ENCODE results near the gene OBSCN.

OBSCN gene

DNA sequence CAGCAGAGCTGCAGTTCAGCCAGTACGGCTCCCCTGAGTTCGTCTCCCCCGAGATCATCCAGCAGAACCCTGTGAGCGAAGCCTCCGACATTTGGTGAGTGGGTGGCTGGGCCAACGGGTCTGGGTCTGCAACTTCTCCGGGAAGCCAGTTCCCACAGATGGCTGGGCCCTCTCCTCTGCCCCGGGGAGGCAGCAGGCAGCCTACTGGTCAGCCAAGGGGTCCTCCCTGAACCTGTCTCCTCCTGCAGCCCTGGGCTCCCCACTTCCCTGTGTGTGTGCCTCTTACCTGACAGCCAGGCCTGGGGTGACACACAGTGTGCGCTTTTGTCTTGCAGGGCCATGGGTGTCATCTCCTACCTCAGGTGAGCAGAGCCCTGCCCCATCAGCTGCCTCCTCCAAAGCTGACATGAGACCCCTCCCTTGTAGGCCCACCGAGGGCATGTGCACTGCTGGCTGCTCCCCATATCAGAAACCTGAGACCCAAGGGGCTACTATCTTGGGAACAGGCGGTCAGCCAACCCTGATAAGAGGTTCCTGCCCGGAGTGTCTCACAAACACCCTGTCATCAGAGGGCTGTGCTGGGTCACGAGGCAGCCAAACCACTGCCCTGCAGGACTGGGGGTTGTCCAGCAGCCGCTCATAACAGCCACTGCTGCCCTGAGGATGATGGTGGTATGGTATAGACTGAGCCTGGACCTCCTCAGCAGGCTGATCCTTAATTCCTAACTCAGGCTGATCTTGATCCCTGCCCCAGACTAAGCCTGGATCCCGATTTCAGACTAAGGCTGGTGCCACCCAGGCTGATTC, 161.2 kb downstream of the OBSCN start:
- DNase-seq (ENCODE audit: low read depth in 2 of 2) = no peak

DNA sequence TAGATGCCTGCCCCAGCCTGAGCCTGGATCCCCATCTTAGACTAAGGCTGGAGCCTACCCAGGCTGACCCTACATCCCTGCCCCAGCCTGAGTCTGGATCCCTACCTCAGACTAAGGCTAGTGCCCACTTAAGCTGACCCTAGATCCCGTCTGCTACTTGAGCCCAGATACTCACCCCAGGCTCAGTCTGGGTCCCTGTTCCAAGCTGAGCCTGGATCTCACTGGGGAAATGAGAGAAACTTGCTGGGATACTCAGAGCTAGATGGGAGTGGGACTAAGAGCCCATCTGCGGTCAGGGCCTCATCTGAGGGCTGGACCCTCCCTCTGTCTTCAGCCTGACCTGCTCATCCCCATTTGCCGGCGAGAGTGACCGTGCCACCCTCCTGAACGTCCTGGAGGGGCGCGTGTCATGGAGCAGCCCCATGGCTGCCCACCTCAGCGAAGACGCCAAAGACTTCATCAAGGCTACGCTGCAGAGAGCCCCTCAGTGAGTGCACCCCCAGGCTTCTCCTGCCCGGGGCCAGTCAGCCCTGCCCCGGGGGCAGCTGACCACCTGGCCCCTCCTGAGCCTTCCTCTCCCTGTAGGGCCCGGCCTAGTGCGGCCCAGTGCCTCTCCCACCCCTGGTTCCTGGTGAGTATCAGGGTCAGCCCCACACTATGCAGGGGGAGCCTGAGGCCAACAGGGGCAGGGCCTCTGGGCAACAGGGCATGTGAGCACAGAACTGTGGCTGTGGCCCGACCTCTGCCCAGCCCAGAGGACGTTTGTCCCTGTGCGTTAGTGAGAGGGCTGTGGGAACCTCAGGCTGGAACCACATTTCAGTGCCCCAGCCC, 162.0 kb downstream of the OBSCN start:
- DNase-seq (ENCODE audit: low read depth in 2 of 2) = no peak

- no peak for DNase-seq (ENCODE audit: low read depth in 2 of 2)
Observed at GRCh38 chr1:228370439-228370940, 162.6 kb downstream of the OBSCN start.

- no peak for DNase-seq (ENCODE audit: low read depth in 2 of 2)
Observed at GRCh38 chr1:228370941-228371740, 163.3 kb downstream of the OBSCN start.

GRCh38 chr1:228371741-228372182, 163.9 kb downstream of the OBSCN start:
- no peak for DNase-seq (ENCODE audit: low read depth in 2 of 2)

DNA sequence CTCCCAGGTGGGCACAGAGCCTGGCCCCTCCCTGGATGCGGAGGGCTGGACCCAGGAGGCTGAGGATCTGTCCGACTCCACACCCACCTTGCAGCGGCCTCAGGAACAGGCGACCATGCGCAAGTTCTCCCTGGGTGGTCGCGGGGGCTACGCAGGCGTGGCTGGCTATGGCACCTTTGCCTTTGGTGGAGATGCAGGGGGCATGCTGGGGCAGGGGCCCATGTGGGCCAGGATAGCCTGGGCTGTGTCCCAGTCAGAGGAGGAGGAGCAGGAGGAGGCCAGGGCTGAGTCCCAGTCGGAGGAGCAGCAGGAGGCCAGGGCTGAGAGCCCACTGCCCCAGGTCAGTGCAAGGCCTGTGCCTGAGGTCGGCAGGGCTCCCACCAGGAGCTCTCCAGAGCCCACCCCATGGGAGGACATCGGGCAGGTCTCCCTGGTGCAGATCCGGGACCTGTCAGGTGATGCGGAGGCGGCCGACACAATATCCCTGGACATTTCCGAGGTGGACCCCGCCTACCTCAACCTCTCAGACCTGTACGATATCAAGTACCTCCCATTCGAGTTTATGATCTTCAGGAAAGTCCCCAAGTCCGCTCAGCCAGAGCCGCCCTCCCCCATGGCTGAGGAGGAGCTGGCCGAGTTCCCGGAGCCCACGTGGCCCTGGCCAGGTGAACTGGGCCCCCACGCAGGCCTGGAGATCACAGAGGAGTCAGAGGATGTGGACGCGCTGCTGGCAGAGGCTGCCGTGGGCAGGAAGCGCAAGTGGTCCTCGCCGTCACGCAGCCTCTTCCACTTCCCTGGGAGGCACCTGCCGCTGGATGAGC, 164.5 kb downstream of the OBSCN start:
- DNase-seq (ENCODE audit: low read depth in 2 of 2) = no peak

DNA sequence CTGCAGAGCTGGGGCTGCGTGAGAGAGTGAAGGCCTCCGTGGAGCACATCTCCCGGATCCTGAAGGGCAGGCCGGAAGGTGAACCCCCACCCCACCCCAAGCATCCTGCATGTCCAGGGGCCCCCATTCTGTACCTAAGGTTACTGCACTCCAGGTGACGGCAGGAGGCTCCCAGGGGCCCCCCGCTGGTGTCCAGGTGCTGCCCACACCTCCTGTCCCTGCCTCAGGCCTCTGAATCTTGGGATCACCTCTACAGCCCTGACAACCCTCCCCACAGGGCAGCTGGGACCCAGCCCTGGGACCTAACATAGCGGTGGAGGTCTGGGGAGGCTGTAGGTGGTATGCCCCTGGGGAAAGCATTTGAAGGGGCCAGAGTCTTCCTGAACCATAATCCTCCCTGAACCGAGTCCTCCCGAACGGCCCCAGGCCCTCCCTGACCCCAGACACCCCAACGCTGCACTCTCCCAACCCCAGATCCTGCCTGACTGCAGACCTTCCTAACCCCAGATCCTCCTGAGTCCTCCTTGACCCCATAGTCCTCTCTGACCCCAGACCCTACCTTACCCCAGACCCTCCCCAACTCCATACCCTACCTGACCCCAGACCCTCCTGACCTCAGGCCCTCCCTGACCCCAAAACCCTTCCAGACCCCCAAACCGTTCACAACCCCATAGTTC, 165.3 kb downstream of the OBSCN start:
- no peak for DNase-seq (ENCODE audit: low read depth in 2 of 2)

GRCh38 chr1:228373681-228374571, 166.1 kb downstream of the OBSCN start:
- DNase-seq (ENCODE audit: low read depth in 2 of 2) = no peak

DNA sequence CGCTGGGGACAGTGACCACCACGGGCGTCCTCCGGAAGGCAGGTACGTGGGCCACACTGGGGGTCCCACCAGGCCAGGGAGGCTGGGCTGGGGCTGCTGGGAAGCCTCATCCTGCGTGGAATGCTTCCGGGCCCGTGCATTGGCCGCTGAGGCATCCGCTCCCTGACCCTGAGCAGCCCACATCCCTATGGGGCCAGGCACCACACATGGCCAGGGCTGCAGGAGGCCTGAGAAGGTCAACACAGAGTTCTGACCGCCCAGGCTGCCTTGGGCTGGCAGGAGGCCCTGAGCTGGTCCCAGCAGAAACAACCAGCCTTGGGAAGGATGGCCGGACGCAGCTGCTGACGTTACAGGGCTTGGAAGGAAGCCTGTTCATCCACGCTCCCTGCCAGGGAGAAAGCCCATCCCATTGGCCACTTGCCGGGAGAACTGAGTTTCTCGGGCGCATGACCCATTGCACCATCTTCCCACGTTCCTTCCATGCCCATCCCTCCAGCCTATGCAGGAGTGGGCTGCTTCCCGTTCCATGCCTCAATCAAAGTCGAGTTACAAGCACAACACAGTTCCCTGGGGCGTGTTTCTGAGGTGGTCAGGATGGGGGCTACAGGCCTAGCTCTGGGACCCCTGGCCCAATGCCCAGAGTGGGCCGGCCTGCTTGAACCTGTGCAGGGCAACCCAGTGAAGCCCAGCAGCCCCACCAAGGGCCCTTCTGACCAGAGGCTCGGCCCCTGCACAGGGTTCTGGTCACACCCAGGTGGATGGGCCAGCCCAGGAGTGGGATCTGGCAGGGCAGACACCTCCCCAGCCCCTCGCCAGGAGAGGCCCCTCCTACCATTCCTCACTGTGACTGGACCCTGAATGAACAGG, 167.1 kb downstream of the OBSCN start:
- DNase-seq (ENCODE audit: low read depth in 2 of 2) = no peak

DNA sequence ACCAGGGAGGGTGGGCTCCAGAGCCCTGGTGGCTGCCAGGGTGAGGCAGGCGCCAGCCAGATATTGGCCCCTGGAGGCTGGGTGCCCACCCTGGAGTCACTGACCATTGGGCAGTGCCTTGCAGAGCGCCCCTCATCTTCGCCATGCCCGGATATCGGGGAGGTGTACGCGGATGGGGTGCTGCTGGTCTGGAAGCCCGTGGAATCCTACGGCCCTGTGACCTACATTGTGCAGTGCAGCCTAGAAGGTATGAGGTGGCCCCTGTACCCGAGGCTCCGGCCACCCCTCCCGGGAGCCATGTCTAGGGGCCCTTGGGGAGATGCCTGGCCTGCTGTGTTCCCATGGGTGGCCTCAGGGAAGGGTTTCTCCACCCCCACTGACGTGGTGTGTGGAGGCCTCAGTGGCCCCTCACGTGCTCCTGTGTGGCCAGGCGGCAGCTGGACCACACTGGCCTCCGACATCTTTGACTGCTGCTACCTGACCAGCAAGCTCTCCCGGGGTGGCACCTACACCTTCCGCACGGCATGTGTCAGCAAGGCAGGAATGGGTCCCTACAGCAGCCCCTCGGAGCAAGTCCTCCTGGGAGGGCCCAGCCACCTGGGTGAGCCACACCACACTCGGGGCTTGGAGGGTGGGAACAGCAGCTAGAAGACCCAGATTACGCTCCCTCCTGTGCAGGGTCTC, 167.9 kb downstream of the OBSCN start:
- DNase-seq (ENCODE audit: low read depth in 2 of 2) = no peak

DNA sequence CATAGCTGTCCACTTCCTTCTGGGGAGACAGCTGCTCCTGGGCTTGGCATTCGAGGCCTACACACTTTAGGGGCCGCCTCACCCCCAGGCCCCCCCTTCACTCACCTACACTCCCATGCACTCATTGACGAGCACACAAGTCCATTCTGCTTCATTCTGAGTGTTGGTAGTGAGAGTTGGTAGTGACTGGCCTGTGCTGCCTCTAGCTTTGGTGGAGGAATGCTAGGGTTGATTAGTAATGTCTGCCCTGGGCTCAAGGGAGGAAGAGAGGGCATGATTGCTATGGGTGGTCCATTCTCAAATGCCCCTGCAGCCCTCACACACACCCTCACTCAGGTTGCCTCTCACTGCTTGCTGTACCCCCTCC, 168.4 kb downstream of the OBSCN start:
- DNase-seq (ENCODE audit: low read depth in 2 of 2) = no peak

DNA sequence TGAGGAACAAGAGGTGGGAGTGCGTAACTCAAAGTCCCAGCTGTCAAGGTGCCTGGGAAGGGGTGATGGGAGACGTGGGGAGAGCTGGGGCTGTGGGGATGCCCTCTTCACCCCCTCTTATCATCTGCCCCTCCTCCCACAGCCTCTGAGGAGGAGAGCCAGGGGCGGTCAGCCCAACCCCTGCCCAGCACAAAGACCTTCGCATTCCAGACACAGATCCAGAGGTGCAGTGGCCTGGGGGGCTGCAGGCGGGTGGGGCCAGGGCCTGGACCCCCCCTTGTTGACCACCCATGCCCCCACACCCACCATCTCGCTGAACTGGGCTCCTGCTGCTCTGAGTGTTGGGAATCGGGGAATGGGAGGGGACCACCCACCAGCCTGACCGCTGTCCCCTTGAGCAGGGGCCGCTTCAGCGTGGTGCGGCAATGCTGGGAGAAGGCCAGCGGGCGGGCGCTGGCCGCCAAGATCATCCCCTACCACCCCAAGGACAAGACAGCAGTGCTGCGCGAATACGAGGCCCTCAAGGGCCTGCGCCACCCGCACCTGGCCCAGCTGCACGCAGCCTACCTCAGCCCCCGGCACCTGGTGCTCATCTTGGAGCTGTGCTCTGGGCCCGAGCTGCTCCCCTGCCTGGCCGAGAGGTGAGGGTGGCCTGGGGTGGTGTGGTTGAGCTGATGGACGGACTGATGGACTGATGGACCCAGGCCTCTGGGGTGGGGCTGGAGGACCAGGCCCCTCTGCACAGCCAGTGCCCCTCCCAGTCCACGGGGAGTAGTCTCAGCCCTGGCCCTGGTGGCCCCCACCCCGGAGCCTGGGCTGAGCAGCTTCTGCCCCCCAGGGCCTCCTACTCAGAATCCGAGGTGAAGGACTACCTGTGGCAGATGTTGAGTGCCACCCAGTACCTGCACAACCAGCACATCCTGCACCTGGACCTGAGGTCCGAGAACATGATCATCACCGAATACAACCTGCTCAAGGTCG, 169.1 kb downstream of the OBSCN start:
- no peak for DNase-seq (ENCODE audit: low read depth in 2 of 2)

DNA sequence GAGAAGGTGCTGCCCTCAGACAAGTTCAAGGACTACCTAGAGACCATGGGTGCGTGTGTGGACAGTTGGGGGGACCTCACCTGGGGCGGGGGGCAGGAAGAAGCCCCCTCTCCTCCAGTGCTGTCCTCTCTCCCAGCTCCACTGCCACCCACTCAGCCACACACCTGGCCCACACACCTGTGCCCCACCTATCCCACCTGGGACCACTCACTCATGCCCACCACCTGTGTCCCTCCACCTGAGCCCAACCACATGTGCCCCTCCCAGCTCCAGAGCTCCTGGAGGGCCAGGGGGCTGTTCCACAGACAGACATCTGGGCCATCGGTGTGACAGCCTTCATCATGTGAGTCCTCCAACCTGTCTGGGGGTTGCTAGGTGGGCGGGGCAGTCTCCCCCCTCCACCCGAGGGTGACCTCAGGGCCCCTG, 169.8 kb downstream of the OBSCN start:
- DNase-seq (ENCODE audit: low read depth in 2 of 2) = no peak

- DNase-seq (ENCODE audit: low read depth in 2 of 2) = peak in 1 of 2 donors; percentile 22
Observed at GRCh38 chr1:228378090-228378872, 170.4 kb downstream of the OBSCN start.

DNA sequence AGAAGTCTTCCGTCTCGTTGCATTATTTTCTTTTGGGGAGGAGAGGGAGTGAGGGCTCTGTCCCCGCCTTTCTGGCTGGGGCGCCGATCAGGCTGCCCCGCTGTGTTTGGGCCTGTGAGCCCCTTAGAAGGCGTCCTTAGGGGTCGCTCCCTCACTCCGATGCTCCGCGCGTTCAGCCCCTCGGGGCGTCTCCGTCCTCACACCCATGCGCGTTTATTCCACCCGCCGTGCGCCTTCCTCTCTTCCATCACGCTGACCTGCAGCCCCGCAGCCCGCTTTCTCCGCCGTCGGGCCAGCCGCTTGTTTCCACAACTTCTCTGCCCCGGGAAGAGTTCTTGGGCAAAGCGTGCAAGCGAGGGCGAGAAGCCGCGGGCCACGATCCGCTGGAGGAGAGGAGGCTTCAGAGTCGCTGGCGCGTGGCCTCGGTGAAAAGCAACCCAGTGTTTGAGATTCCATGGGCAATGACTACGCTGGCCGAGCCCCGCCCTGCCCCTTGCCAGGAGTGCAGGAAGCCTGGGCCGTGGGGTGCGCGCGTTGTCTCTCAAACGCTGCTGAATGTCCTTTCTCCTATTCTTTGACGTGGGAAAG, 171.1 kb downstream of the OBSCN start:
- DNase-seq (ENCODE audit: low read depth in 2 of 2) = no peak

Data from stimulated activated CD8-positive, alpha-beta memory T cell treated with anti-CD3 and anti-CD28 coated beads, Interleukin-2, amount 100 ng/mL, for 1 hour (primary cell).